GM06990 (cell line): ENCODE measurements around the gene N4BP2.

Experiments used
- DNase-seq: peaks from one replicate; pipeline ENCODE4 v3.0.0-alpha.2; 2011; ENCODE audit not compliant: insufficient read length; ENCODE audit errors: extremely low read depth
- H3K27me3 ChIP-seq: replicated peaks from 2 replicates; pipeline ENCODE4 v1.6.0; 2011; ENCODE audit warnings: low read length; ENCODE audit not compliant: control insufficient read depth, insufficient read depth
- H3K36me3 ChIP-seq: 2 replicates; pipeline ENCODE4 v1.5.1; 2011; ENCODE audit warnings: low read length; ENCODE audit not compliant: control insufficient read depth, insufficient read depth
- H3K4me3 ChIP-seq: replicated peaks from 2 replicates; pipeline ENCODE4 v1.5.1; 2011; ENCODE audit warnings: low read depth, mild to moderate bottlenecking, control low read depth, low read length
- TF ChIP-seq, protein P1 (sequence below): IDR thresholded peaks from 2 replicates; pipeline ENCODE4 v1.5.1; 2011; ENCODE audit warnings: low read length, control low read depth, mild to moderate bottlenecking, inconsistent platforms; ENCODE audit not compliant: insufficient read depth, poor library complexity, severe bottlenecking

The N4BP2 gene

GRCh38 chr4:40178672-40179071, 122.0 kb downstream of the N4BP2 start:
- no peak overlapping the region for H3K4me3 ChIP-seq
- TF ChIP-seq, protein P1, sequence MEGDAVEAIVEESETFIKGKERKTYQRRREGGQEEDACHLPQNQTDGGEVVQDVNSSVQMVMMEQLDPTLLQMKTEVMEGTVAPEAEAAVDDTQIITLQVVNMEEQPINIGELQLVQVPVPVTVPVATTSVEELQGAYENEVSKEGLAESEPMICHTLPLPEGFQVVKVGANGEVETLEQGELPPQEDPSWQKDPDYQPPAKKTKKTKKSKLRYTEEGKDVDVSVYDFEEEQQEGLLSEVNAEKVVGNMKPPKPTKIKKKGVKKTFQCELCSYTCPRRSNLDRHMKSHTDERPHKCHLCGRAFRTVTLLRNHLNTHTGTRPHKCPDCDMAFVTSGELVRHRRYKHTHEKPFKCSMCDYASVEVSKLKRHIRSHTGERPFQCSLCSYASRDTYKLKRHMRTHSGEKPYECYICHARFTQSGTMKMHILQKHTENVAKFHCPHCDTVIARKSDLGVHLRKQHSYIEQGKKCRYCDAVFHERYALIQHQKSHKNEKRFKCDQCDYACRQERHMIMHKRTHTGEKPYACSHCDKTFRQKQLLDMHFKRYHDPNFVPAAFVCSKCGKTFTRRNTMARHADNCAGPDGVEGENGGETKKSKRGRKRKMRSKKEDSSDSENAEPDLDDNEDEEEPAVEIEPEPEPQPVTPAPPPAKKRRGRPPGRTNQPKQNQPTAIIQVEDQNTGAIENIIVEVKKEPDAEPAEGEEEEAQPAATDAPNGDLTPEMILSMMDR = no peak
- H3K36me3 ChIP-seq = no peaks in the 10 kb centered on the region
- H3K27me3 ChIP-seq = no peaks in the 10 kb centered on the region
- DNase-seq = no peak

- TF ChIP-seq, protein P1 = no peak
- no peaks in the 10 kb centered on the region for H3K36me3 ChIP-seq
- H3K27me3 ChIP-seq = no peaks in the 10 kb centered on the region
- no peak overlapping the region for H3K4me3 ChIP-seq
- no peak for DNase-seq
Observed at GRCh38 chr4:40179360-40179759, 122.7 kb downstream of the N4BP2 start.

DNA sequence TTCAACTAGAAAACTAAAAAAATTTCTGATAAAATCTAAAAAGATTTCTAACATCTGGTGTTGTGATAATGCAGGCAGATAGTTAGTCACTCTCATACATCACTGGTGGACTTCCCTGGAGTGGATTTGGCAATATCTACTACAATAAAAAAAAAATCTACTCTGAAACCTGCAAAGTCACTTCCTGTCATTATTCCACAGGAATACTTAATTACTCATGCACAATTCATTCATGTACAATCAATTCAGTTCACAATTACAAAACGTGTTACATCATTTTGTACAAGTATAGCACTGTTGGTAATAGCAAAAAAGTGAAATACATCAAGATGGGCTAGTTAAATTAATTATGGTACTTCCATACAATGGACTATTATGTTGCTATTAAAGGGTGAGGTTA, 123.7 kb downstream of the N4BP2 start:
- H3K36me3 ChIP-seq = no peaks in the 10 kb centered on the region
- TF ChIP-seq, protein P1 = no peak
- no peak for DNase-seq
- H3K4me3 ChIP-seq = no peak overlapping the region
- H3K27me3 ChIP-seq = no peaks in the 10 kb centered on the region

GRCh38 chr4:40182001-40182400, 125.4 kb downstream of the N4BP2 start:
- Histone ChIP-seq H3K4me3 (no peak overlapping the region), H3K36me3 (no peaks in the 10 kb centered on the region), H3K27me3 (no peaks in the 10 kb centered on the region)
- no peak for DNase-seq
- TF ChIP-seq, protein P1 = no peak

- no peaks in the 10 kb centered on the region for H3K27me3 ChIP-seq
- no peaks in the 10 kb centered on the region for H3K36me3 ChIP-seq
- TF ChIP-seq, protein P1 = no peak
- no peak for DNase-seq
- no peak overlapping the region for H3K4me3 ChIP-seq
Observed at GRCh38 chr4:40182954-40183353, 126.3 kb downstream of the N4BP2 start.

- no peaks in the 10 kb centered on the region for H3K36me3 ChIP-seq
- no peak overlapping the region for H3K4me3 ChIP-seq
- no peaks in the 10 kb centered on the region for H3K27me3 ChIP-seq
- TF ChIP-seq, protein P1 = no peak
- DNase-seq = no peak
Observed at GRCh38 chr4:40183615-40184411, 127.2 kb downstream of the N4BP2 start.
